CD14-positive monocyte (primary cell): ENCODE data around the gene LGR4. TPM values are rescaled to one million over a fixed set of nuclear protein-coding genes. Genes with fewer than 3 reads are reported as not detected.

Experiments used
- DNase-seq, 3 donors: peaks; one replicate each; pipeline ENCODE4 v3.0.0-alpha.2; 2011 to 2022
- H2AFZ ChIP-seq: 2 replicates; pipeline ENCODE4 v1.6.0; 2012; ENCODE audit warnings: mild to moderate bottlenecking, low read depth, low read length, inconsistent platforms; ENCODE audit not compliant: insufficient read depth, poor library complexity, severe bottlenecking
- H3K27ac ChIP-seq, 2 donors: 1 replicate in 1 of 2; 2 replicates in 1 of 2; pipeline ENCODE4 v1.5.1; 2012 to 2013; ENCODE audit warnings: low read length in 2 of 2, control low read depth in 1 of 2, inconsistent platforms in 1 of 2, low read depth in 1 of 2, mild to moderate bottlenecking in 1 of 2
- H3K27me3 ChIP-seq, 2 donors: one replicate each; pipeline versions ENCODE4 v1.6.0 to v1.6.1; 2011 to 2013; ENCODE audit warnings: low read length in 2 of 2; ENCODE audit not compliant: control insufficient read depth in 2 of 2, insufficient read depth in 2 of 2
- H3K36me3 ChIP-seq, 2 donors: replicated peaks in 1 of 2; 1 replicate in 1 of 2; 2 replicates in 1 of 2; pipeline versions ENCODE4 v1.5.1 to v1.6.1; 2012 to 2013; ENCODE audit warnings: low read length in 2 of 2, control low read depth in 1 of 2, inconsistent platforms in 1 of 2, mild to moderate bottlenecking in 1 of 2; ENCODE audit not compliant: insufficient read depth in 2 of 2, control insufficient read depth in 1 of 2
- H3K4me1 ChIP-seq, 2 donors: 1 replicate in 1 of 2; 2 replicates in 1 of 2; pipeline versions ENCODE4 v1.5.1 to v1.6.1; 2012 to 2013; ENCODE audit warnings: low read length in 2 of 2, control low read depth in 1 of 2, inconsistent platforms in 1 of 2, mild to moderate bottlenecking in 1 of 2, moderate library complexity in 1 of 2; ENCODE audit not compliant: insufficient read depth in 2 of 2, control insufficient read depth in 1 of 2
- H3K4me2 ChIP-seq: replicated peaks from 2 replicates; pipeline ENCODE3; 2012; ENCODE audit warnings: low read length, moderate library complexity, mild to moderate bottlenecking; ENCODE audit not compliant: poor library complexity, severe bottlenecking; ENCODE audit errors: extremely low read depth
- H3K4me3 ChIP-seq, 3 experiments: fragments of 200-600 bp in 1 of 3; sonication (generic) in 1 of 3; replicated peaks in 1 of 3; 1 replicate in 2 of 3; 2 replicates in 1 of 3; pipeline ENCODE4 v1.5.1; 2011 to 2013; ENCODE audit warnings: low read length in 3 of 3, mild to moderate bottlenecking in 3 of 3, control low read depth in 2 of 3, low read depth in 2 of 3, inconsistent platforms in 1 of 3, moderate library complexity in 1 of 3
- H3K79me2 ChIP-seq: 2 replicates; pipeline ENCODE4 v1.6.0; 2012; ENCODE audit warnings: mild to moderate bottlenecking, control low read depth, inconsistent platforms, low read length, moderate library complexity; ENCODE audit not compliant: insufficient read depth
- H3K9ac ChIP-seq: 2 replicates; pipeline ENCODE4 v1.6.0; 2017; ENCODE audit warnings: low read length, mild to moderate bottlenecking; ENCODE audit not compliant: insufficient read depth, poor library complexity, severe bottlenecking
- H3K9me3 ChIP-seq, 2 donors: replicated peaks in 1 of 2; 1 replicate in 1 of 2; 2 replicates in 1 of 2; pipeline versions ENCODE4 v1.5.1 to v1.6.1; 2012 to 2013; ENCODE audit warnings: low read length in 2 of 2, control low read depth in 1 of 2; ENCODE audit not compliant: control insufficient read depth in 1 of 2, insufficient read depth in 1 of 2
- H4K20me1 ChIP-seq: 2 replicates; pipeline ENCODE4 v1.6.0; 2012; ENCODE audit warnings: mild to moderate bottlenecking, low read length, control low read depth, moderate library complexity; ENCODE audit not compliant: insufficient read depth
- H3K27ac Mint-ChIP-seq, 7 donors: one replicate each; pipeline ENCODE4 v1.8.0; 2020; ENCODE audit warnings: mild to moderate bottlenecking in 7 of 7, mixed read lengths in 7 of 7, moderate library complexity in 6 of 7, inconsistent platforms in 2 of 7
- H3K27me3 Mint-ChIP-seq, 3 donors: one replicate each; pipeline ENCODE4 v1.8.0; 2021 to 2022; ENCODE audit warnings: low read depth in 3 of 3, mild to moderate bottlenecking in 3 of 3, mixed read lengths in 3 of 3, moderate library complexity in 3 of 3, inconsistent platforms in 1 of 3
- H3K36me3 Mint-ChIP-seq, 2 donors: one replicate each; pipeline ENCODE4 v1.8.0; 2020; ENCODE audit warnings: mixed read lengths in 2 of 2, inconsistent platforms in 1 of 2, mild to moderate bottlenecking in 1 of 2
- H3K4me1 Mint-ChIP-seq: one replicate; pipeline ENCODE4 v1.8.0; 2020; ENCODE audit warnings: mild to moderate bottlenecking, mixed read lengths
- H3K4me3 Mint-ChIP-seq, 2 donors: one replicate each; pipeline ENCODE4 v1.8.0; 2020; ENCODE audit warnings: mild to moderate bottlenecking in 2 of 2, mixed read lengths in 2 of 2, moderate library complexity in 1 of 2
- H3K9me3 Mint-ChIP-seq, 7 donors: one replicate each; pipeline ENCODE4 v1.8.0; 2020 to 2022; ENCODE audit warnings: mixed read lengths in 7 of 7, mild to moderate bottlenecking in 6 of 7, moderate library complexity in 6 of 7, inconsistent platforms in 2 of 7
- WGBS: methylation state at CpG from one replicate; pipeline ENCODE4 v1.1.5; 2013; ENCODE audit warnings: missing lambda C conversion rate; ENCODE audit not compliant: insufficient coverage; 5-methylcytosine and 5-hydroxymethylcytosine counted together
- intact Hi-C, 2 donors: fragments of 100-400 bp; cut with micrococcal nuclease; formaldehyde crosslinking; loops; one replicate each; pipeline versions ENCODE4 v1.15.0 to v1.15.1; 2023
- polyA plus RNA-seq, 3 donors: library from polyadenylated mRNA; depleted of rRNA in 1 of 3; unstranded in 2 of 3; stranded (reverse) in 1 of 3; fragments of 300-500 nt in 2 of 3; fragments of >200 nt in 1 of 3; fragmentation: Illumina TruSeq in 2 of 3; gene quantifications; 1 replicate in 2 of 3; 2 replicates in 1 of 3; pipeline ENCODE4 v1.2.3, GENCODE V29; 2012 to 2021
- TF ChIP-seq, protein P1 (sequence below): fragments of 200-600 bp; IDR thresholded peaks from one replicate; pipeline ENCODE4 v1.8.0; 2022; ENCODE audit warnings: antibody characterized with exemption, mild to moderate bottlenecking

The LGR4 gene
- polyA plus RNA-seq, 3 donors: 0.67 to 0.92 (median 0.72) TPM

GRCh38 chr11:27401280-27401832 lies 71.2 kb downstream of the LGR4 start:
- H3K79me2 ChIP-seq: no peaks in the 10 kb centered on the region
- no peak for DNase-seq
- H3K4me3 ChIP-seq: no peak overlapping the region
- Mint-ChIP-seq H3K36me3 (no peaks in the 10 kb centered on the region), H3K9me3 (peaks cover 0 to 3% (median 1%) of the 10 kb centered on the region in 7 donors), H3K4me3 (no peak overlapping the region), H3K4me1 (no peaks in the 10 kb centered on the region), H3K27me3 (peaks cover 0 to 2% (median 0%) of the 10 kb centered on the region in 3 donors), H3K27ac (no peak overlapping the region)
- H3K9me3 ChIP-seq: no peaks in the 10 kb centered on the region
- WGBS: no CpG with 5 or more reads among the region's 5 CpGs
- no peaks in the 10 kb centered on the region for H3K36me3 ChIP-seq
- H3K27ac ChIP-seq: no peak overlapping the region
- H3K4me1 ChIP-seq: no peaks in the 10 kb centered on the region
- H2AFZ ChIP-seq: no peak overlapping the region
- no peaks in the 10 kb centered on the region for H4K20me1 ChIP-seq
- intact Hi-C loops: no loop called here
- TF ChIP-seq, protein P1, sequence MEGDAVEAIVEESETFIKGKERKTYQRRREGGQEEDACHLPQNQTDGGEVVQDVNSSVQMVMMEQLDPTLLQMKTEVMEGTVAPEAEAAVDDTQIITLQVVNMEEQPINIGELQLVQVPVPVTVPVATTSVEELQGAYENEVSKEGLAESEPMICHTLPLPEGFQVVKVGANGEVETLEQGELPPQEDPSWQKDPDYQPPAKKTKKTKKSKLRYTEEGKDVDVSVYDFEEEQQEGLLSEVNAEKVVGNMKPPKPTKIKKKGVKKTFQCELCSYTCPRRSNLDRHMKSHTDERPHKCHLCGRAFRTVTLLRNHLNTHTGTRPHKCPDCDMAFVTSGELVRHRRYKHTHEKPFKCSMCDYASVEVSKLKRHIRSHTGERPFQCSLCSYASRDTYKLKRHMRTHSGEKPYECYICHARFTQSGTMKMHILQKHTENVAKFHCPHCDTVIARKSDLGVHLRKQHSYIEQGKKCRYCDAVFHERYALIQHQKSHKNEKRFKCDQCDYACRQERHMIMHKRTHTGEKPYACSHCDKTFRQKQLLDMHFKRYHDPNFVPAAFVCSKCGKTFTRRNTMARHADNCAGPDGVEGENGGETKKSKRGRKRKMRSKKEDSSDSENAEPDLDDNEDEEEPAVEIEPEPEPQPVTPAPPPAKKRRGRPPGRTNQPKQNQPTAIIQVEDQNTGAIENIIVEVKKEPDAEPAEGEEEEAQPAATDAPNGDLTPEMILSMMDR: no peak
- no peaks in the 10 kb centered on the region for H3K27me3 ChIP-seq
- H3K4me2 ChIP-seq: no peak overlapping the region
- no peak overlapping the region for H3K9ac ChIP-seq

DNA sequence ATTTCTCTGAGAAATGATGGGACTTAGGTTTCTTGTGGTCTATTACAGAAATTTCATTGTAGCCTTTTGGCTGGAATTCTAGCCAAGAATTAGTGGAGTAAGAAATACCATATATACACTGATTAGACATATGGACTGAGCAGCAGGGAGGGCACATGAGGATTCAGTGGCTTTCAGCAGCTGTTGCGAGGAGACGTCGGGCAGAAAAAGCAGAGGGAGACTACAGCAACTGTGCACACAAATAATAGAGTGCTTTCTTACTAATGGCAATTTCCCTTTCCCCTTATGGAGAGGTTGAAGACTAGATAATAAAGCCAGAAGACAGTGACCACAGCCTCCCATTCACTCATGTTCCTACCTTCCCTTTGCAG lies 74.2 kb downstream of the LGR4 start:
- Mint-ChIP-seq H3K4me3 (no peak overlapping the region), H3K9me3 (peaks cover 0 to 3% (median 1%) of the 10 kb centered on the region in 7 donors), H3K36me3 (no peaks in the 10 kb centered on the region), H3K27ac (no peak overlapping the region), H3K4me1 (no peaks in the 10 kb centered on the region), H3K27me3 (peaks cover 0 to 2% (median 0%) of the 10 kb centered on the region in 3 donors)
- no peak overlapping the region for H3K9ac ChIP-seq
- no peaks in the 10 kb centered on the region for H3K9me3 ChIP-seq
- no peaks in the 10 kb centered on the region for H3K4me1 ChIP-seq
- H3K36me3 ChIP-seq: no peaks in the 10 kb centered on the region
- no peaks in the 10 kb centered on the region for H3K79me2 ChIP-seq
- H3K27me3 ChIP-seq: no peaks in the 10 kb centered on the region
- H3K4me2 ChIP-seq: no peak overlapping the region
- WGBS: no CpG with 5 or more reads among the region's 3 CpGs
- DNase-seq: no peak
- no peak overlapping the region for H2AFZ ChIP-seq
- intact Hi-C loops: no loop called here
- H3K27ac ChIP-seq: no peak overlapping the region
- TF ChIP-seq, protein P1: no peak
- no peak overlapping the region for H3K4me3 ChIP-seq
- no peaks in the 10 kb centered on the region for H4K20me1 ChIP-seq
